HEK293 (cell line): Measurements from ENCODE around the gene NPTXR.

Source experiments
- GLI4 ChIP-seq: fragments of 450-650 bp; formaldehyde crosslinking; IDR thresholded peaks from 2 replicates; pipeline ENCODE4 v1.5.1; 2016; ENCODE audit warnings: missing biosample characterization, missing genetic modification characterization
- PATZ1 ChIP-seq: fragments of 450-650 bp; formaldehyde crosslinking; IDR thresholded peaks from 2 replicates; pipeline ENCODE4 v1.5.1; 2016; ENCODE audit warnings: missing biosample characterization, missing genetic modification characterization
- PBX3 ChIP-seq: sonication (generic); formaldehyde crosslinking; IDR thresholded peaks from 2 replicates; pipeline ENCODE4 v1.8.1; 2022; ENCODE audit warnings: mild to moderate bottlenecking, moderate library complexity, missing genetic modification reagents
- SCRT2 ChIP-seq: fragments of 450-650 bp; formaldehyde crosslinking; IDR thresholded peaks from 2 replicates; pipeline ENCODE4 v1.5.1; 2016; ENCODE audit warnings: missing biosample characterization, missing genetic modification characterization
- SETDB1 ChIP-seq: IDR thresholded peaks from one replicate; pipeline ENCODE4 v1.6.1; 2017; ENCODE audit warnings: mild to moderate bottlenecking, low read length, moderate library complexity, mixed read lengths; ENCODE audit not compliant: insufficient read length
- SP2 ChIP-seq: fragments of 450-650 bp; formaldehyde crosslinking; IDR thresholded peaks from 2 replicates; pipeline ENCODE4 v1.5.1; 2016; ENCODE audit warnings: missing biosample characterization, missing genetic modification characterization
- SP3 ChIP-seq: fragments of 450-650 bp; formaldehyde crosslinking; IDR thresholded peaks from 2 replicates; pipeline ENCODE4 v1.5.1; 2016; ENCODE audit warnings: missing biosample characterization, missing genetic modification characterization
- ZBTB20 ChIP-seq: fragments of 450-650 bp; formaldehyde crosslinking; IDR thresholded peaks from 2 replicates; pipeline ENCODE4 v1.5.1; 2016; ENCODE audit warnings: missing biosample characterization, missing genetic modification characterization
- ZBTB44 ChIP-seq: fragments of 450-650 bp; IDR thresholded peaks from 2 replicates; pipeline ENCODE4 v1.5.1; 2018; ENCODE audit warnings: missing biosample characterization, mild to moderate bottlenecking, missing genetic modification characterization
- ZBTB8A ChIP-seq: fragments of 450-650 bp; formaldehyde crosslinking; IDR thresholded peaks from 2 replicates; pipeline ENCODE4 v1.5.1; 2016; ENCODE audit warnings: missing biosample characterization, missing genetic modification characterization
- ZFHX2 ChIP-seq: fragments of 450-650 bp; formaldehyde crosslinking; conservative IDR thresholded peaks from 2 replicates; pipeline ENCODE4 v1.5.1; 2016; ENCODE audit warnings: missing biosample characterization, missing genetic modification characterization
- ZFP37 ChIP-seq: fragments of 450-650 bp; formaldehyde crosslinking; IDR thresholded peaks from 2 replicates; pipeline ENCODE4 v1.5.1; 2016; ENCODE audit warnings: missing biosample characterization, missing genetic modification characterization
- ZNF132 ChIP-seq: fragments of 450-650 bp; formaldehyde crosslinking; IDR thresholded peaks from 2 replicates; pipeline ENCODE4 v1.5.1; 2017; ENCODE audit warnings: missing biosample characterization, missing genetic modification characterization, borderline replicate concordance
- ZNF138 ChIP-seq: fragments of 450-650 bp; formaldehyde crosslinking; IDR thresholded peaks from 2 replicates; pipeline ENCODE4 v1.5.1; 2016; ENCODE audit warnings: missing biosample characterization, missing genetic modification characterization, borderline replicate concordance
- ZNF155 ChIP-seq: fragments of 450-650 bp; formaldehyde crosslinking; IDR thresholded peaks from 2 replicates; pipeline ENCODE4 v1.5.1; 2016; ENCODE audit warnings: missing biosample characterization, missing genetic modification characterization
- ZNF184 ChIP-seq: fragments of 450-650 bp; IDR thresholded peaks from 2 replicates; pipeline ENCODE4 v1.5.1; 2018; ENCODE audit warnings: missing biosample characterization, mild to moderate bottlenecking, missing genetic modification characterization
- ZNF221 ChIP-seq: fragments of 450-650 bp; formaldehyde crosslinking; IDR thresholded peaks from 2 replicates; pipeline ENCODE4 v1.5.1; 2017; ENCODE audit warnings: missing biosample characterization, missing genetic modification characterization, borderline replicate concordance
- ZNF23 ChIP-seq: fragments of 450-650 bp; formaldehyde crosslinking; IDR thresholded peaks from 2 replicates; pipeline ENCODE4 v1.5.1; 2016; ENCODE audit warnings: missing biosample characterization, missing genetic modification characterization, borderline replicate concordance
- ZNF280C ChIP-seq: fragments of 450-650 bp; formaldehyde crosslinking; IDR thresholded peaks from 2 replicates; pipeline ENCODE4 v1.5.1; 2016; ENCODE audit warnings: missing biosample characterization, missing genetic modification characterization
- ZNF302 ChIP-seq: fragments of 450-650 bp; formaldehyde crosslinking; IDR thresholded peaks from 2 replicates; pipeline ENCODE4 v1.5.1; 2016; ENCODE audit warnings: missing biosample characterization, missing genetic modification characterization, low read depth
- ZNF335 ChIP-seq: fragments of 450-650 bp; formaldehyde crosslinking; conservative IDR thresholded peaks from 2 replicates; pipeline ENCODE4 v1.5.1; 2016; ENCODE audit warnings: missing biosample characterization, missing genetic modification characterization
- ZNF341 ChIP-seq: fragments of 450-650 bp; formaldehyde crosslinking; IDR thresholded peaks from 2 replicates; pipeline ENCODE4; 2016; ENCODE audit warnings: low read depth, missing biosample characterization, missing genetic modification characterization
- ZNF423 ChIP-seq: fragments of 450-650 bp; formaldehyde crosslinking; IDR thresholded peaks from 2 replicates; pipeline ENCODE4 v1.5.1; 2016; ENCODE audit warnings: missing biosample characterization, missing genetic modification characterization
- ZNF561 ChIP-seq: fragments of 450-650 bp; IDR thresholded peaks from 2 replicates; pipeline ENCODE4 v1.5.1; 2018; ENCODE audit warnings: missing biosample characterization, missing genetic modification characterization, borderline replicate concordance
- ZNF621 ChIP-seq: fragments of 450-650 bp; formaldehyde crosslinking; IDR thresholded peaks from 2 replicates; pipeline ENCODE4 v1.5.1; 2017; ENCODE audit warnings: missing biosample characterization, missing genetic modification characterization
- ZNF692 ChIP-seq: fragments of 450-650 bp; formaldehyde crosslinking; IDR thresholded peaks from 2 replicates; pipeline ENCODE4 v1.5.1; 2016; ENCODE audit warnings: missing biosample characterization, missing genetic modification characterization
- ZNF837 ChIP-seq: fragments of 450-650 bp; formaldehyde crosslinking; IDR thresholded peaks from 2 replicates; pipeline ENCODE4 v1.5.1; 2016; ENCODE audit warnings: missing biosample characterization, missing genetic modification characterization
- TF ChIP-seq, protein P1 (sequence below): fragments of 450-650 bp; formaldehyde crosslinking; IDR thresholded peaks from 2 replicates; pipeline ENCODE4 v1.5.1; 2017; ENCODE audit warnings: missing biosample characterization, missing genetic modification characterization

NPTXR gene

GRCh38 chr22:38793721-38794466, 49.9 kb downstream of the NPTXR start, which contains the start of gene DNAL4 (continued):
- TF ChIP-seq ZNF280C (tag by site-specific recombination), result no peak
- no peak for TF ChIP-seq SCRT2 (tag by site-specific recombination)
- 0 out of 2 replicates have a peak, but pooled peaks have one; percentile 34 for TF ChIP-seq PATZ1 (tag by site-specific recombination)
- peak; percentile 93 for TF ChIP-seq SP2
- TF ChIP-seq ZNF837 (tag by site-specific recombination), result no peak
- TF ChIP-seq ZNF423 (tag by site-specific recombination), result no peak
- peak; percentile 63; the same call in 1 of the 2 replicates for TF ChIP-seq ZNF561 (tag by site-specific recombination)
- TF ChIP-seq ZNF138, result no peak
- TF ChIP-seq ZFP37 (tag by site-specific recombination), result no peak
- TF ChIP-seq SETDB1, result no peak
- TF ChIP-seq ZFHX2 (tag by site-specific recombination), result peak; percentile 41; the same call in 1 of the 2 replicates
- TF ChIP-seq ZBTB44 (tag by site-specific recombination), result 0 out of 2 replicates have a peak, but pooled peaks have one; percentile 6
- TF ChIP-seq PBX3 (CRISPR knock-in tag), result peak; percentile 87
- peak; percentile 58; the same call in 1 of the 2 replicates for TF ChIP-seq ZNF692 (tag by site-specific recombination)
- no peak for TF ChIP-seq ZNF184
- no peak for TF ChIP-seq ZNF621 (tag by site-specific recombination)
- TF ChIP-seq SP3 (tag by site-specific recombination), result peak; percentile 80
- TF ChIP-seq ZNF341 (tag by site-specific recombination), result peak; percentile 56; the same call in 1 of the 2 replicates
- TF ChIP-seq ZNF335, result peak; percentile 94
- no peak for TF ChIP-seq GLI4 (tag by site-specific recombination)
- TF ChIP-seq, protein P1, sequence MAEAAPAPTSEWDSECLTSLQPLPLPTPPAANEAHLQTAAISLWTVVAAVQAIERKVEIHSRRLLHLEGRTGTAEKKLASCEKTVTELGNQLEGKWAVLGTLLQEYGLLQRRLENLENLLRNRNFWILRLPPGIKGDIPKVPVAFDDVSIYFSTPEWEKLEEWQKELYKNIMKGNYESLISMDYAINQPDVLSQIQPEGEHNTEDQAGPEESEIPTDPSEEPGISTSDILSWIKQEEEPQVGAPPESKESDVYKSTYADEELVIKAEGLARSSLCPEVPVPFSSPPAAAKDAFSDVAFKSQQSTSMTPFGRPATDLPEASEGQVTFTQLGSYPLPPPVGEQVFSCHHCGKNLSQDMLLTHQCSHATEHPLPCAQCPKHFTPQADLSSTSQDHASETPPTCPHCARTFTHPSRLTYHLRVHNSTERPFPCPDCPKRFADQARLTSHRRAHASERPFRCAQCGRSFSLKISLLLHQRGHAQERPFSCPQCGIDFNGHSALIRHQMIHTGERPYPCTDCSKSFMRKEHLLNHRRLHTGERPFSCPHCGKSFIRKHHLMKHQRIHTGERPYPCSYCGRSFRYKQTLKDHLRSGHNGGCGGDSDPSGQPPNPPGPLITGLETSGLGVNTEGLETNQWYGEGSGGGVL (tag by site-specific recombination), result peak; percentile 55; the same call in 1 of the 2 replicates
- no peak for TF ChIP-seq ZBTB20 (tag by site-specific recombination)
- no peak for TF ChIP-seq ZNF155
- no peak for TF ChIP-seq ZNF302 (tag by site-specific recombination)
- TF ChIP-seq ZNF132 (tag by site-specific recombination), result no peak
- TF ChIP-seq ZBTB8A (tag by site-specific recombination), result peak; percentile 45; the same call in 1 of the 2 replicates
- TF ChIP-seq ZNF23, result no peak
- no peak for TF ChIP-seq ZNF221 (tag by site-specific recombination)
